Osteoblast (primary cell): ENCODE measurements around the gene ENTR1. TPM values are rescaled to one million over a fixed set of nuclear protein-coding genes. Genes with fewer than 3 reads are reported as not detected.

Source experiments
- DNase-seq: peaks from one replicate; pipeline ENCODE4 v3.0.0; 2011; ENCODE audit warnings: low spot score, mixed read lengths; ENCODE audit not compliant: insufficient read length; ENCODE audit errors: missing footprints
- H2AFZ ChIP-seq: 2 replicates; pipeline ENCODE4 v1.6.0; 2011; ENCODE audit warnings: mild to moderate bottlenecking, low read length
- H3K27ac ChIP-seq: 2 replicates; pipeline ENCODE4 v1.5.1; 2011; ENCODE audit warnings: mild to moderate bottlenecking, low read depth, low read length, moderate library complexity
- H3K27me3 ChIP-seq: 2 replicates; pipeline ENCODE4 v1.6.0; 2012; ENCODE audit warnings: mild to moderate bottlenecking, control low read depth, inconsistent platforms, low read length, moderate library complexity; ENCODE audit not compliant: insufficient read depth
- H3K36me3 ChIP-seq: 2 replicates; pipeline ENCODE4 v1.5.1; 2011; ENCODE audit warnings: mild to moderate bottlenecking, low read length, control low read depth, moderate library complexity; ENCODE audit not compliant: insufficient read depth
- H3K4me1 ChIP-seq: 2 replicates; pipeline ENCODE4 v1.5.1; 2011; ENCODE audit warnings: mild to moderate bottlenecking, low read length, control low read depth, moderate library complexity; ENCODE audit not compliant: insufficient read depth
- H3K4me2 ChIP-seq: 2 replicates; pipeline ENCODE4 v1.6.0; 2011; ENCODE audit warnings: mild to moderate bottlenecking, low read length; ENCODE audit not compliant: insufficient read depth
- H3K4me3 ChIP-seq: fragments of 200-600 bp; sonication (generic); 3 replicates; pipeline ENCODE4 v1.5.1; 2012; ENCODE audit warnings: mild to moderate bottlenecking, low read length, inconsistent platforms; ENCODE audit not compliant: insufficient read depth
- H3K79me2 ChIP-seq: 2 replicates; pipeline ENCODE4 v1.6.0; 2012; ENCODE audit warnings: mild to moderate bottlenecking, low read length, control low read depth, inconsistent platforms; ENCODE audit not compliant: insufficient read depth
- H3K9me3 ChIP-seq: 2 replicates; pipeline ENCODE4 v1.5.1; 2011; ENCODE audit warnings: low read depth, low read length, control low read depth
- H4K20me1 ChIP-seq: 2 replicates; pipeline ENCODE4 v1.6.0; 2012; ENCODE audit warnings: mild to moderate bottlenecking, low read length, control low read depth; ENCODE audit not compliant: insufficient read depth
- CTCF ChIP-seq: IDR thresholded peaks from 2 replicates; pipeline ENCODE4 v1.5.1; 2011; ENCODE audit warnings: mild to moderate bottlenecking, low read depth, low read length, moderate library complexity; ENCODE audit errors: extremely low read depth
- total RNA-seq: library from RNA; depleted of rRNA; stranded (reverse); fragments of >200 nt; gene quantifications from 2 replicates; pipeline ENCODE4 v1.2.3, GENCODE V29; 2012

Gene ENTR1
- total RNA-seq, 1 donor: 40.2 TPM

DNA sequence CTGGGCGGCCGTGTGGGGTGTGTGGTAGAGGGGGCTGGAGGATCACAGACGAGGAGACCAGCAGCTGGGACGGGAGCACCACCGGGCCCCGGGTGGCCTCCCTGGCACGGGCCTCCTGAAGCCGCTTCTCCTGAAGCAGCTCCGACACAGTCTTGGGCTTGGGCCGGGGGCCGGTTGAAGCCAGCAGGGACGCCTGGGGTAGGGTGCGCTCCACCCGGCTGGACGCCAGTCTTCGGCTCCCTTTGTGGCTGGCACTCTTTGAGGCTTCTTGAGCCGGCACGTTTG is 31.5 kb downstream of the ENTR1 start:
- Histone ChIP-seq H2AFZ (no peak overlapping the region), H4K20me1 (no peaks in the 10 kb centered on the region), H3K27ac (no peak overlapping the region), H3K36me3 (peaks cover 15% of the 10 kb centered on the region), H3K4me1 (no peaks in the 10 kb centered on the region), H3K4me2 (no peak overlapping the region), H3K79me2 (no peaks in the 10 kb centered on the region), H3K4me3 (no peak overlapping the region), H3K9me3 (no peaks in the 10 kb centered on the region), H3K27me3 (no peaks in the 10 kb centered on the region)
- TF ChIP-seq CTCF: no peak
- no peak for DNase-seq

- H3K79me2 ChIP-seq: no peaks in the 10 kb centered on the region
- TF ChIP-seq CTCF: no peak
- H4K20me1 ChIP-seq: no peaks in the 10 kb centered on the region
- H3K27me3 ChIP-seq: no peaks in the 10 kb centered on the region
- H3K27ac ChIP-seq: no peak overlapping the region
- no peaks in the 10 kb centered on the region for H3K9me3 ChIP-seq
- H2AFZ ChIP-seq: no peak overlapping the region
- H3K36me3 ChIP-seq: peaks cover 14% of the 10 kb centered on the region
- peaks cover under 1% of the 10 kb centered on the region for H3K4me1 ChIP-seq
- no peak overlapping the region for H3K4me3 ChIP-seq
- no peak overlapping the region for H3K4me2 ChIP-seq
- DNase-seq: no peak
These were observed 32.0 kb downstream of the ENTR1 start for GRCh38 chr9:136378170-136379002.

GRCh38 chr9:136377341-136378169 is 32.9 kb downstream of the ENTR1 start:
- H3K9me3 ChIP-seq: no peaks in the 10 kb centered on the region
- H4K20me1 ChIP-seq: no peaks in the 10 kb centered on the region
- H3K27ac ChIP-seq: no peak overlapping the region
- no peak overlapping the region for H2AFZ ChIP-seq
- peaks cover 9% of the 10 kb centered on the region for H3K4me1 ChIP-seq
- no peak for TF ChIP-seq CTCF
- H3K4me3 ChIP-seq: no peak overlapping the region
- H3K79me2 ChIP-seq: no peaks in the 10 kb centered on the region
- no peak for DNase-seq
- no peaks in the 10 kb centered on the region for H3K27me3 ChIP-seq
- H3K36me3 ChIP-seq: peaks cover 5% of the 10 kb centered on the region
- H3K4me2 ChIP-seq: no peak overlapping the region

- Histone ChIP-seq H3K4me2 (no peak overlapping the region), H3K36me3 (peaks cover 3% of the 10 kb centered on the region), H3K27ac (no peak overlapping the region), H3K9me3 (no peaks in the 10 kb centered on the region), H4K20me1 (no peaks in the 10 kb centered on the region), H3K4me1 (peaks cover 14% of the 10 kb centered on the region), H3K27me3 (no peaks in the 10 kb centered on the region), H3K4me3 (no peak overlapping the region), H3K79me2 (no peaks in the 10 kb centered on the region), H2AFZ (no peak overlapping the region)
- DNase-seq: no peak
- TF ChIP-seq CTCF: no peak
These were observed 34.0 kb downstream of the ENTR1 start for GRCh38 chr9:136376457-136376856.
